GM21526 (cell line): ENCODE data around the gene RAPGEF3.
A peak's percentile ranks its signal among the peaks of the same experiment; 100 is the strongest.

Source experiments
- ATAC-seq: cut with Tn5 transposase; IDR thresholded peaks from one replicate; pipeline ENCODE4 v1.9.1; 2021; ENCODE audit warnings: moderate library complexity; ENCODE audit not compliant: unreplicated experiment, low FRiP score

Gene RAPGEF3

GRCh38 chr12:47744778-47745436 lies 13.8 kb downstream of the RAPGEF3 start:
- ATAC-seq, result no peak

GRCh38 chr12:47744005-47744651 lies 14.6 kb downstream of the RAPGEF3 start:
- no peak for ATAC-seq

- ATAC-seq, result no peak
Observed at GRCh38 chr12:47743311-47743860, 15.3 kb downstream of the RAPGEF3 start.

GRCh38 chr12:47742253-47742825 lies 16.3 kb downstream of the RAPGEF3 start:
- no peak for ATAC-seq

GRCh38 chr12:47741340-47741703 lies 17.4 kb downstream of the RAPGEF3 start:
- no peak for ATAC-seq

GRCh38 chr12:47740606-47741339 lies 17.9 kb downstream of the RAPGEF3 start:
- ATAC-seq, result no peak

GRCh38 chr12:47739979-47740378 lies 18.7 kb downstream of the RAPGEF3 start:
- ATAC-seq, result peak; percentile 44

- ATAC-seq, result no peak
Observed at GRCh38 chr12:47739297-47739696, 19.4 kb downstream of the RAPGEF3 start.

GRCh38 chr12:47737936-47738594 lies 20.6 kb downstream of the RAPGEF3 start:
- no peak for ATAC-seq

- no peak for ATAC-seq
Observed at GRCh38 chr12:47736877-47737676, 21.6 kb downstream of the RAPGEF3 start.

GRCh38 chr12:47736216-47736615 lies 22.5 kb downstream of the RAPGEF3 start:
- ATAC-seq, result no peak

GRCh38 chr12:47735649-47736048 lies 23.0 kb downstream of the RAPGEF3 start:
- ATAC-seq, result no peak

- ATAC-seq, result no peak
Observed at GRCh38 chr12:47734725-47735480, 23.8 kb downstream of the RAPGEF3 start.

- no peak for ATAC-seq
Observed at GRCh38 chr12:47733142-47733541, 25.5 kb downstream of the RAPGEF3 start.

- no peak for ATAC-seq
Observed at GRCh38 chr12:47732504-47732903, 26.2 kb downstream of the RAPGEF3 start.

GRCh38 chr12:47731723-47732122 lies 27.0 kb downstream of the RAPGEF3 start:
- ATAC-seq, result no peak

- ATAC-seq, result no peak
Observed at GRCh38 chr12:47730341-47730744, 28.3 kb downstream of the RAPGEF3 start.

GRCh38 chr12:47729233-47729632 lies 29.4 kb downstream of the RAPGEF3 start:
- no peak for ATAC-seq

- peak; percentile 73 for ATAC-seq
Observed at GRCh38 chr12:47725893-47726292, 32.8 kb downstream of the RAPGEF3 start.
